ENCODE data around the gene ZBP1. TPM values are rescaled to one million over a fixed set of nuclear protein-coding genes. Genes with fewer than 3 reads are reported as not detected.
A peak's percentile ranks its signal among the peaks of the same experiment; 100 is the strongest.

ZBP1 gene
- total RNA-seq: under 1 TPM in 2 of 4 donors, not detected in 2; 0.36 to 0.49 TPM
- 10 to 100 TPM in 1 of 3 donors, 1 to 10 TPM in 2; 1.2 to 17.2 (median 5.3) TPM for polyA plus RNA-seq

GRCh38 chr20:57620274-57620990, at the start of gene ZBP1:
ZBP1 (minus strand) TSS chr20:57620426; CDS start chr20:57620295, 131 bp downstream.
- intact Hi-C loops (cut with DNase I): no loop called here
- no peak for TF ChIP-seq CTCF (IDR thresholded peaks at IDR 0.05)
- TF ChIP-seq POLR2AphosphoS5 (IDR thresholded peaks at IDR 0.05): no peak
- no peak for TF ChIP-seq EP300 (IDR thresholded peaks at IDR 0.05)
- no peak for TF ChIP-seq POLR2A (IDR thresholded peaks at IDR 0.05)
- no peak for DNase-seq
- peaks cover 0 to 20% (median 4%) of the 10 kb centered on the region in 3 donors for H3K27me3 ChIP-seq
- H3K4me3 ChIP-seq: no peak within 1 kb of the TSS
- no peaks in the 10 kb centered on the region for H3K36me3 ChIP-seq
- peak within 1 kb of the TSS in 1 of 4 donors; percentile 20 for H3K27ac ChIP-seq
- WGBS, 2 donors: 18 to 38% methylated on average over 18 of the region's 18 CpGs
- no peaks in the 10 kb centered on the region for H3K4me1 ChIP-seq
- no peaks in the 10 kb centered on the region for H3K9me3 ChIP-seq

GRCh38 chr20:57669632-57670031, 49.4 kb upstream of the ZBP1 start:
- WGBS, 2 donors: 80 to 89% methylated on average over 8 of the region's 8 CpGs
- Histone ChIP-seq H3K27me3 (no peaks in the 10 kb centered on the region), H3K9me3 (no peaks in the 10 kb centered on the region), H3K36me3 (no peaks in the 10 kb centered on the region), H3K4me1 (peaks cover 0 to 11% (median 1%) of the 10 kb centered on the region in 4 donors), H3K27ac (no peak overlapping the region), H3K4me3 (no peak overlapping the region)
- TF ChIP-seq POLR2AphosphoS5 (IDR thresholded peaks at IDR 0.05) (no peak), EP300 (IDR thresholded peaks at IDR 0.05) (no peak), CTCF (IDR thresholded peaks at IDR 0.05) (no peak), POLR2A (IDR thresholded peaks at IDR 0.05) (no peak)
- intact Hi-C loops (cut with DNase I): no loop called here
- DNase-seq: no peak

- Histone ChIP-seq H3K9me3 (no peaks in the 10 kb centered on the region), H3K27ac (no peak overlapping the region), H3K4me3 (no peak overlapping the region), H3K27me3 (no peaks in the 10 kb centered on the region), H3K4me1 (peaks cover 0 to 11% (median 1%) of the 10 kb centered on the region in 4 donors), H3K36me3 (no peaks in the 10 kb centered on the region)
- WGBS, 2 donors: 31 to 69% methylated on average over 18 of the region's 18 CpGs
- intact Hi-C loops (cut with DNase I): no loop called here
- TF ChIP-seq EP300 (IDR thresholded peaks at IDR 0.05): no peak
- no peak for TF ChIP-seq POLR2A (IDR thresholded peaks at IDR 0.05)
- TF ChIP-seq CTCF (IDR thresholded peaks at IDR 0.05): no peak
- TF ChIP-seq POLR2AphosphoS5 (IDR thresholded peaks at IDR 0.05): no peak
- DNase-seq: no peak
Observed at GRCh38 chr20:57667924-57668782, 47.9 kb upstream of the ZBP1 start.

- TF ChIP-seq POLR2AphosphoS5 (IDR thresholded peaks at IDR 0.05) (no peak), POLR2A (IDR thresholded peaks at IDR 0.05) (no peak), EP300 (IDR thresholded peaks at IDR 0.05) (no peak), CTCF (IDR thresholded peaks at IDR 0.05) (no peak)
- Histone ChIP-seq H3K4me1 (peaks cover 0 to 4% (median 0%) of the 10 kb centered on the region in 4 donors), H3K9me3 (no peaks in the 10 kb centered on the region), H3K27me3 (no peaks in the 10 kb centered on the region), H3K27ac (no peak overlapping the region), H3K4me3 (no peak overlapping the region), H3K36me3 (no peaks in the 10 kb centered on the region)
- intact Hi-C loops (cut with DNase I): no loop called here
- 64 to 79% methylated on average over 16 of the region's 16 CpGs for WGBS, 2 donors
- DNase-seq: no peak
Observed at GRCh38 chr20:57667388-57667787, 47.2 kb upstream of the ZBP1 start.
